CD4-positive, alpha-beta T cell treated with Interleukin-17A for 1 hour (primary cell): Measurements from ENCODE around the gene OLA1.
A peak's percentile ranks its signal among the peaks of the same experiment; 100 is the strongest.
"Not testable (repeated sequence)": the region's sequence is repeated elsewhere in the genome, so short reads cannot be mapped to it uniquely, and the experiment has no call there.

ENCODE experiments used
- DNase-seq: peaks from one replicate; pipeline ENCODE4 v3.0.0-alpha.2; 2020

Gene OLA1

GRCh38 chr2:174248187-174248997 is at the start of gene OLA1:
OLA1 (minus strand) TSS chr2:174248532; CDS start chr2:174246815, 1,717 bp downstream.
- peak; percentile 94 for DNase-seq

GRCh38 chr2:174292908-174293307 is 44.6 kb upstream of the OLA1 start:
- no peak for DNase-seq

- DNase-seq: no peak
These were observed 37.8 kb upstream of the OLA1 start for GRCh38 chr2:174286172-174286571.

- DNase-seq: no peak
These were observed 34.1 kb upstream of the OLA1 start for GRCh38 chr2:174282441-174282840.

- no peak for DNase-seq
These were observed 33.4 kb upstream of the OLA1 start for GRCh38 chr2:174281736-174282135.

GRCh38 chr2:174280596-174280995 is 32.3 kb upstream of the OLA1 start:
- no peak for DNase-seq

GRCh38 chr2:174270263-174270662 is 21.9 kb upstream of the OLA1 start:
- DNase-seq: not testable (repeated sequence)

- no peak for DNase-seq
These were observed 18.0 kb upstream of the OLA1 start for GRCh38 chr2:174266288-174266687.

- no peak for DNase-seq
These were observed 15.7 kb upstream of the OLA1 start for GRCh38 chr2:174263997-174264396.

GRCh38 chr2:174259981-174260380 is 11.6 kb upstream of the OLA1 start:
- no peak for DNase-seq

GRCh38 chr2:174254267-174254666 is 5.9 kb upstream of the OLA1 start:
- DNase-seq: no peak

GRCh38 chr2:174248998-174249592 is 763 bp upstream of the OLA1 start:
- DNase-seq: no peak

GRCh38 chr2:174247474-174248186 is 702 bp downstream of the OLA1 start:
- peak; percentile 17 for DNase-seq

- no peak for DNase-seq
These were observed 1.4 kb downstream of the OLA1 start for GRCh38 chr2:174246944-174247381.

GRCh38 chr2:174245628-174246027 is 2.7 kb downstream of the OLA1 start:
- DNase-seq: not testable (repeated sequence)

GRCh38 chr2:174245065-174245464 is 3.3 kb downstream of the OLA1 start:
- no peak for DNase-seq

GRCh38 chr2:174243812-174244211 is 4.5 kb downstream of the OLA1 start:
- no peak for DNase-seq

- no peak for DNase-seq
These were observed 8.2 kb downstream of the OLA1 start for GRCh38 chr2:174240097-174240496.

- no peak for DNase-seq
These were observed 11.9 kb downstream of the OLA1 start for GRCh38 chr2:174236429-174236828.

GRCh38 chr2:174235680-174236079 is 12.7 kb downstream of the OLA1 start:
- DNase-seq: no peak

- DNase-seq: no peak
These were observed 14.5 kb downstream of the OLA1 start for GRCh38 chr2:174233771-174234275.

- DNase-seq: no peak
These were observed 20.6 kb downstream of the OLA1 start for GRCh38 chr2:174227748-174228147.

- no peak for DNase-seq
These were observed 23.6 kb downstream of the OLA1 start for GRCh38 chr2:174224665-174225288.
